Peyer's patch (tissue), 4 donors: ENCODE measurements around the gene TBCD. TPM values are rescaled to one million over a fixed set of nuclear protein-coding genes. Genes with fewer than 3 reads are reported as not detected.

ENCODE experiments used
- DNase-seq, 3 donors: peaks; one replicate each; pipeline ENCODE4 v3.0.0-alpha.2; 2017 to 2019
- H3K27ac ChIP-seq, 4 donors: fragments of 200-600 bp; sonication (generic); one replicate each; pipeline ENCODE4 v1.5.1; 2016 to 2019
- H3K27me3 ChIP-seq, 2 donors: fragments of 200-600 bp; sonication (generic); one replicate each; pipeline ENCODE4 v1.5.1; 2019
- H3K36me3 ChIP-seq, 3 donors: fragments of 200-600 bp; sonication (generic); one replicate each; pipeline ENCODE4 v1.5.1; 2016 to 2019
- H3K4me1 ChIP-seq, 4 donors: fragments of 200-600 bp; sonication (generic); one replicate each; pipeline ENCODE4 v1.5.1; 2016 to 2019
- H3K4me3 ChIP-seq, 4 donors: fragments of 200-600 bp; sonication (generic); 1 replicate in 3 of 4; 2 replicates in 1 of 4; pipeline ENCODE4 v1.5.1; 2016 to 2019; ENCODE audit warnings: mild to moderate bottlenecking in 1 of 4
- H3K9me3 ChIP-seq, 4 donors: fragments of 200-600 bp; sonication (generic); one replicate each; pipeline ENCODE4 v1.5.1; 2016 to 2019; ENCODE audit warnings: mild to moderate bottlenecking in 1 of 4
- CTCF ChIP-seq, 6 experiments: fragments of 450-650 bp in 4 of 6; fragments of 200-600 bp in 2 of 6; sonication (generic) in 1 of 6; IDR thresholded peaks; one replicate each; pipeline ENCODE4 v1.5.1; 2017 to 2019; ENCODE audit warnings: antibody characterized with exemption in 6 of 6, mild to moderate bottlenecking in 3 of 6, moderate library complexity in 1 of 6
- POLR2A ChIP-seq, 2 donors: fragments of 450-650 bp; IDR thresholded peaks; one replicate each; pipeline ENCODE4 v1.5.1; 2017; ENCODE audit warnings: antibody characterized with exemption in 2 of 2, mild to moderate bottlenecking in 2 of 2, moderate library complexity in 2 of 2
- total RNA-seq, 4 donors: library from RNA; depleted of rRNA; stranded (reverse); fragments of >200 nt; gene quantifications; one replicate each; pipeline ENCODE4 v1.1.0, GENCODE V29; 2016

TBCD gene
- total RNA-seq, 4 donors from 2014 or later: 58.7 to 130 (median 74.8) TPM

- Histone ChIP-seq H3K27me3 (no peaks in the 10 kb centered on the region), H3K9me3 (no peaks in the 10 kb centered on the region), H3K4me3 (no peak overlapping the region), H3K36me3 (peaks cover 0 to 69% (median 0%) of the 10 kb centered on the region in 3 donors), H3K4me1 (peaks cover 0 to 5% (median 0%) of the 10 kb centered on the region in 4 donors), H3K27ac (no peak overlapping the region)
- TF ChIP-seq CTCF (IDR thresholded peaks at IDR 0.05) (no peak), POLR2A (IDR thresholded peaks at IDR 0.05) (no peak)
- DNase-seq: no peak
These were observed 28.6 kb upstream of the TBCD start for GRCh38 chr17:82723169-82723807.

GRCh38 chr17:82726427-82726826, 25.4 kb upstream of the TBCD start:
- no peak for DNase-seq
- Histone ChIP-seq H3K27ac (no peak overlapping the region), H3K36me3 (peaks cover 0 to 55% (median 0%) of the 10 kb centered on the region in 3 donors), H3K4me1 (no peaks in the 10 kb centered on the region), H3K27me3 (no peaks in the 10 kb centered on the region), H3K4me3 (no peak overlapping the region), H3K9me3 (no peaks in the 10 kb centered on the region)
- TF ChIP-seq POLR2A (IDR thresholded peaks at IDR 0.05): no peak
- no peak for TF ChIP-seq CTCF (IDR thresholded peaks at IDR 0.05)

GRCh38 chr17:82729479-82730260, 22.2 kb upstream of the TBCD start:
- peaks cover 0 to 32% (median 0%) of the 10 kb centered on the region in 3 donors for H3K36me3 ChIP-seq
- H3K4me3 ChIP-seq: no peak overlapping the region
- H3K9me3 ChIP-seq: peaks cover 0 to 8% (median 0%) of the 10 kb centered on the region in 4 donors
- H3K27me3 ChIP-seq: no peaks in the 10 kb centered on the region
- no peak overlapping the region for H3K27ac ChIP-seq
- no peaks in the 10 kb centered on the region for H3K4me1 ChIP-seq
- peak in 1 of 3 donors; percentile 41 for DNase-seq
- TF ChIP-seq POLR2A (IDR thresholded peaks at IDR 0.05) (no peak), CTCF (IDR thresholded peaks at IDR 0.05) (no peak)

GRCh38 chr17:82732118-82732743, 19.6 kb upstream of the TBCD start:
- TF ChIP-seq CTCF (IDR thresholded peaks at IDR 0.05) (no peak), POLR2A (IDR thresholded peaks at IDR 0.05) (no peak)
- DNase-seq: no peak
- Histone ChIP-seq H3K4me3 (no peak overlapping the region), H3K36me3 (peaks cover 0 to 17% (median 0%) of the 10 kb centered on the region in 3 donors), H3K9me3 (peaks cover 0 to 8% (median 0%) of the 10 kb centered on the region in 4 donors), H3K27me3 (no peaks in the 10 kb centered on the region), H3K4me1 (peaks cover 0 to 17% (median 2%) of the 10 kb centered on the region in 4 donors), H3K27ac (no peak overlapping the region)

GRCh38 chr17:82734987-82735866, 16.6 kb upstream of the TBCD start, which contains the start of gene FN3K:
Gene FN3K, plus strand, starts transcription at chr17:82735615. Its CDS starts 22 bp downstream, at chr17:82735637.
- TF ChIP-seq CTCF (IDR thresholded peaks at IDR 0.05) (peak in 1 of 6 experiments; percentile 16), POLR2A (IDR thresholded peaks at IDR 0.05) (peak in 1 of 2 donors; percentile 38)
- H3K36me3 ChIP-seq: peaks cover 0 to 7% (median 0%) of the 10 kb centered on the region in 3 donors
- H3K27ac ChIP-seq: peak within 1 kb of the TSS; percentile 58 to 79 (median 66)

More at GRCh38 chr17:82734987-82735866, 16.6 kb upstream of the TBCD start, which contains the start of gene FN3K:
- H3K27me3 ChIP-seq: no peaks in the 10 kb centered on the region
- peak in 2 of 3 donors; percentile 66 to 80 for DNase-seq
- H3K9me3 ChIP-seq: peaks cover 0 to 8% (median 0%) of the 10 kb centered on the region in 4 donors
- peak within 1 kb of the TSS; percentile 52 to 94 (median 76) for H3K4me3 ChIP-seq
- peaks cover 0 to 17% (median 2%) of the 10 kb centered on the region in 4 donors for H3K4me1 ChIP-seq
